Activated CD8-positive, alpha-beta memory T cell treated with anti-CD3 and anti-CD28 coated beads, Interleukin-2, amount 10 ng/mL, durations not matched to agents 7 days and 5 days (primary cell): ENCODE data around the gene USP51. TPM values are rescaled to one million over a fixed set of nuclear protein-coding genes. Genes with fewer than 3 reads are reported as not detected.
"Not testable (repeated sequence)": the region's sequence is repeated elsewhere in the genome, so short reads cannot be mapped to it uniquely, and the experiment has no call there.

ENCODE experiments used
- ATAC-seq: fragments of 150-1000 bp; cut with Tn5 transposase; one replicate; pipeline ENCODE4 v1.10.0; 2021; ENCODE audit warnings: moderate library complexity
- CTCF ChIA-PET: fragments of 350-600 bp; sonication (Branson Sonifier 250); formaldehyde crosslinking; loops from one replicate; lab custom pipeline; 2021; ENCODE audit warnings: antibody characterized with exemption; lab: Charles Lee
- DNase-seq: peaks from one replicate; pipeline ENCODE4 v3.0.0-alpha.2; 2020
- H3K27ac Mint-ChIP-seq: one replicate; pipeline ENCODE4 v1.8.0; 2021; ENCODE audit warnings: mild to moderate bottlenecking, mixed read lengths
- H3K27me3 Mint-ChIP-seq: one replicate; pipeline ENCODE4 v1.8.0; 2021; ENCODE audit warnings: mixed read lengths
- H3K36me3 Mint-ChIP-seq: one replicate; pipeline ENCODE4 v1.8.0; 2021; ENCODE audit warnings: mild to moderate bottlenecking, mixed read lengths
- H3K4me1 Mint-ChIP-seq: one replicate; pipeline ENCODE4 v1.8.0; 2021; ENCODE audit warnings: mixed read lengths
- H3K4me3 Mint-ChIP-seq: one replicate; pipeline ENCODE4 v1.8.0; 2021; ENCODE audit warnings: mild to moderate bottlenecking, moderate library complexity, mixed read lengths
- H3K9me3 Mint-ChIP-seq: one replicate; pipeline ENCODE4 v1.8.0; 2022; ENCODE audit warnings: low read depth, mixed read lengths
- total RNA-seq, 2 experiments: library from RNA; stranded (reverse); gene quantifications; one replicate each; pipeline ENCODE4 v1.2.3, GENCODE V29; 2021

The USP51 gene
- total RNA-seq, 2 experiments from 2014 or later = 0.82 to 0.88 TPM

DNA sequence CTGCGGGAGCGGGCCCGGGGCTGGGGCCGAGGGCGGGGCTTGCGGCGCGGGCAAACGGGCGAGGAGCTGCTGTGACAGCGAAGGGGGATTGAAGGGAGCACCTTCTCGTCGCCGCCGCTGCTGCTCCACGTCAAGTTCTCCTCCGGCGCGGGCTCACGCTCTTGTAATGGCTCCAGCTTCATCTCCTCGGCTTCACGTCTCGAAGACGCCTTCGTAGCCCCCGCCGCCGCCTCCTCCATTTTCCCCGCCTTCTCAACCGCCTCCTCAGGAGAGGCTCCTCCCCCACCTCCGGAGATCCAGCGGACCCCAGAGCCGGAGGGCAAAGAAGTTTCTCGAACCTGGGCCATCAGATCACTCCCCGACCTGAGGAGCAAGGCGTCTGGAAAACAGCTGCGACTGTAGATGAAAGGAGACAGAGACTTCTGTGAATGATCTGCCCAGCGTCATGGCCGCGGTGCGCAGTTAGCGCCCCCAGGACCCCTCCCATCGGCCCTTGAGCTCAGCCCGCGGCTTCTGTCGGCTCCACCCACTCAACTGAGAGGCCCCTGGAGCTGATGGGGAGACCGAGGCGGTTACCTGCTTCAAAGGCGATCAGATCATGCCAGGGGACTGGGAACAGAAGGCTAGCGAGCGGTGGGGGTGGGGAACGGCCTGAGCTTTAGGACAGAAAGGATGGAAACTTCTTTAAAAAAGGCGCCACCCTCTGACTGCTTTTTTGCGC is 895 bp downstream of the USP51 start:
- ATAC-seq = peak; percentile 79
- H3K4me1 Mint-ChIP-seq = peaks cover 5% of the 10 kb centered on the region

GRCh38 chrX:55488006-55488592 is 1.5 kb downstream of the USP51 start:
- CTCF ChIA-PET = interaction anchor here (0.9 to 1.6 kb wide), 3 partner anchors 36 to 420 kb away, joined by 3 to 7 read pairs (median 6); partner anchors contain the start of genes MAGEH1 and RRAGB
- H3K9me3 Mint-ChIP-seq = no peaks in the 10 kb centered on the region
- no peak for ATAC-seq
- H3K27me3 Mint-ChIP-seq = no peaks in the 10 kb centered on the region
- peak overlapping the region; percentile 93 for H3K27ac Mint-ChIP-seq
- H3K4me1 Mint-ChIP-seq = peaks cover 5% of the 10 kb centered on the region
- no peak for DNase-seq
- no peaks in the 10 kb centered on the region for H3K36me3 Mint-ChIP-seq
- H3K4me3 Mint-ChIP-seq = peak overlapping the region; percentile 62

More for the DNA sequence above, 895 bp downstream of the USP51 start:
- no peaks in the 10 kb centered on the region for H3K27me3 Mint-ChIP-seq
- DNase-seq = peak; percentile 75
- CTCF ChIA-PET = interaction anchor here (0.7 to 1.6 kb wide), 5 partner anchors 37 to 760 kb away, joined by 3 to 7 read pairs (median 3); partner anchors contain the start of genes MAGEH1 and RRAGB
- no peaks in the 10 kb centered on the region for H3K9me3 Mint-ChIP-seq
- peak overlapping the region; percentile 93 for H3K27ac Mint-ChIP-seq
- no peaks in the 10 kb centered on the region for H3K36me3 Mint-ChIP-seq
- H3K4me3 Mint-ChIP-seq = peak overlapping the region; percentile 85

- H3K4me3 Mint-ChIP-seq = no peak overlapping the region
- CTCF ChIA-PET = no interaction called here
Observed at GRCh38 chrX:55487143-55487542, 2.5 kb downstream of the USP51 start.

DNA sequence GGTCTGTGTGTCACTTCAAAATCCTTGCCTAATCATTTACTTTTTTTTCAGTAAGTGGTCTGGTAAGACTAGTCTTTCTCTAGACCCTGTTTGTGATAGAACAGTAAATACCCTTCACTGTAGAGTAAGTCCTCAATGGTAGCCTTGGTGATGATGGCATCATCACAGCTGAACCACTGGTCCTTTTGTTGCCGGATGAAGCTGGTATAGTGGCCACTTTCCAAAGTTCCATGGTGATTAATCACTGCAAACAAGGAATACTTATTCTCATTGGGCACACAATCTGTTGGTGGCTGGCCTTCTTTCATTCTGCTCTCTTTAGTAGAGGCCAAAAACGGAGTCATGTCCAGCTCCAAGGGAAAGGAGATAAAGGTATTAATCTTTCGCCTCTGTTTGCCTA is 2.9 kb downstream of the USP51 start:
- H3K4me1 Mint-ChIP-seq = peaks cover 2% of the 10 kb centered on the region
- DNase-seq (no peak), ATAC-seq (no peak)
- CTCF ChIA-PET = no interaction called here
- H3K27ac Mint-ChIP-seq = no peak overlapping the region
- H3K4me3 Mint-ChIP-seq = no peak overlapping the region
- no peaks in the 10 kb centered on the region for H3K9me3 Mint-ChIP-seq
- no peaks in the 10 kb centered on the region for H3K36me3 Mint-ChIP-seq
- no peaks in the 10 kb centered on the region for H3K27me3 Mint-ChIP-seq

More at GRCh38 chrX:55487143-55487542, 2.5 kb downstream of the USP51 start:
- no peak overlapping the region for H3K27ac Mint-ChIP-seq
- no peaks in the 10 kb centered on the region for H3K36me3 Mint-ChIP-seq
- DNase-seq = no peak
- H3K27me3 Mint-ChIP-seq = no peaks in the 10 kb centered on the region
- peaks cover 3% of the 10 kb centered on the region for H3K4me1 Mint-ChIP-seq
- ATAC-seq = no peak
- no peaks in the 10 kb centered on the region for H3K9me3 Mint-ChIP-seq

GRCh38 chrX:55484948-55485347 is 4.7 kb downstream of the USP51 start:
- peak overlapping the region; percentile 37 for H3K27ac Mint-ChIP-seq
- CTCF ChIA-PET = no interaction called here
- H3K27me3 Mint-ChIP-seq = no peaks in the 10 kb centered on the region
- DNase-seq (no peak), ATAC-seq (no peak)
- peaks cover 2% of the 10 kb centered on the region for H3K4me1 Mint-ChIP-seq
- H3K9me3 Mint-ChIP-seq = no peaks in the 10 kb centered on the region
- no peaks in the 10 kb centered on the region for H3K36me3 Mint-ChIP-seq
- H3K4me3 Mint-ChIP-seq = no peak overlapping the region

- Mint-ChIP-seq H3K4me1 (no peaks in the 10 kb centered on the region), H3K9me3 (no peaks in the 10 kb centered on the region), H3K27me3 (no peaks in the 10 kb centered on the region), H3K4me3 (no peak overlapping the region), H3K36me3 (no peaks in the 10 kb centered on the region), H3K27ac (no peak overlapping the region)
- ATAC-seq (no peak), DNase-seq (no peak)
- CTCF ChIA-PET = no interaction called here
Observed at GRCh38 chrX:55480390-55481062, 9.1 kb downstream of the USP51 start.

- H3K9me3 Mint-ChIP-seq, CTCF ChIA-PET, ATAC-seq, DNase-seq, H3K4me1 Mint-ChIP-seq, H3K36me3 Mint-ChIP-seq, H3K4me3 Mint-ChIP-seq, H3K27ac Mint-ChIP-seq, H3K27me3 Mint-ChIP-seq: not testable (repeated sequence)
Observed at GRCh38 chrX:55479956-55480355, 9.7 kb downstream of the USP51 start.

DNA sequence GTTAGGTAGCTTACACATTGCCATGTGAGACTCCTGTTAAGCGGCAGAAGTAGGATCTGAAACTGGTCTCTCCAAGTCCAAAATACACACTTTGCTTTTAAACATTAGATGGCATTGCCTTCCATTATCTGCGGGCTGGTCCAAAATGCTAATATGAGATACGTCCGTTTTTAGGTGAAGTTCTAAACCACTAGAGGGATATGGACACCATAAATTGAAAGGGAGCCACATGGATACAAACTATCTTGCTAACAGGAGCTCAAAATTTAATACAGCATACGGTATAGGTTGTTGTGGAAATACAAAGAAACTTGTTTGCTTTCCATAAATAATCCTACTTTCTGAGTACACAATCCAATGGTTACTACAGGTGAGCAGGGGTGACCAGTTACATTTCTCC is 23.9 kb downstream of the USP51 start:
- ATAC-seq, H3K36me3 Mint-ChIP-seq, DNase-seq, H3K27me3 Mint-ChIP-seq, H3K27ac Mint-ChIP-seq, H3K4me3 Mint-ChIP-seq, CTCF ChIA-PET, H3K4me1 Mint-ChIP-seq, H3K9me3 Mint-ChIP-seq: not testable (repeated sequence)

GRCh38 chrX:55465108-55465507 is 24.5 kb downstream of the USP51 start:
- H3K4me3 Mint-ChIP-seq, DNase-seq, ATAC-seq, H3K27me3 Mint-ChIP-seq, H3K4me1 Mint-ChIP-seq, H3K27ac Mint-ChIP-seq, CTCF ChIA-PET, H3K9me3 Mint-ChIP-seq, H3K36me3 Mint-ChIP-seq: not testable (repeated sequence)

- DNase-seq, ATAC-seq, H3K4me1 Mint-ChIP-seq, H3K4me3 Mint-ChIP-seq, H3K36me3 Mint-ChIP-seq, H3K27ac Mint-ChIP-seq, H3K27me3 Mint-ChIP-seq, H3K9me3 Mint-ChIP-seq, CTCF ChIA-PET: not testable (repeated sequence)
Observed at GRCh38 chrX:55464050-55464449, 25.6 kb downstream of the USP51 start.

DNA sequence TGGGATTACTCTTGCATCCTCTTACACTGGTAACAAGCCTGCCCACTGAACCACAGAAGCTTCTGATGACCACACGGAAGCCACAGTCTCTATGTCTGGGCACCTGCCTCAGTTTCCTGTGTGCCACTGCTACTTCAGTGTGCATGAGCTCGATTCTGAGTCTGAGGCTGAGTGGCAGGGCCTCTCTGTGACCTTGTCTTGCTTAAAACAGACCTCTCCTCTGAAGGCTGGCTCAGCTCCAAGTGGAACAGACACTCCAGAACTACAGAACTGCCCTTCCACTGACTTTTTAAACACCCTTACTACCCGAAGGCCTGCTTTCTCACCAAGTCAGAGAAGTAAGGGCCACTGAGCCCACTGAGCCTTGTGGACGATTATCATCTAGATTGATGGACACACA is 29.7 kb downstream of the USP51 start:
- H3K4me1 Mint-ChIP-seq, H3K9me3 Mint-ChIP-seq, CTCF ChIA-PET, H3K27me3 Mint-ChIP-seq, H3K4me3 Mint-ChIP-seq, DNase-seq, H3K27ac Mint-ChIP-seq, H3K36me3 Mint-ChIP-seq: not testable (repeated sequence)
- peak; percentile 42 for ATAC-seq

DNA sequence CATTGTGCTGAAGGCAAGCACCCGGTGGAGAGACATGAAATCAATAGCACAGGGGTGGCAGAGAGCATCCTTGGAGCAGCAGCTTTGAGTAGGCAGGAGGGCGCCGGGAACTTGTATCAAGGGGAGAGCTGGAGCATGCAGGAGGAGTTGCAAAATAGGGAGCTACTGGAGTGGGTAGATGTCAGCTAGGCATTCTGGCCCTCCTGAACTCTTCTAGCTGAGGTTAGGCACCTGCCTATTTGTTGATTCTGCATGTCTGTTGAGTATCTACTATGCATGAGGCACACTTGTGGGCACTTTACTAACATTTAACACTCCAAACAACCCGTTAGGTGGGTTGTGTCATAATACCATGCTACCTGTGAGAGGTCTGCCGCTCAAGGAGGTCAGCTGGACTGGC is 30.2 kb downstream of the USP51 start:
- H3K9me3 Mint-ChIP-seq, DNase-seq, H3K36me3 Mint-ChIP-seq, H3K27ac Mint-ChIP-seq, H3K4me3 Mint-ChIP-seq, H3K4me1 Mint-ChIP-seq, ATAC-seq, H3K27me3 Mint-ChIP-seq, CTCF ChIA-PET: not testable (repeated sequence)

GRCh38 chrX:55455708-55456107 is 33.9 kb downstream of the USP51 start:
- ATAC-seq, H3K9me3 Mint-ChIP-seq, DNase-seq, H3K36me3 Mint-ChIP-seq, H3K27me3 Mint-ChIP-seq, H3K27ac Mint-ChIP-seq, CTCF ChIA-PET, H3K4me3 Mint-ChIP-seq: not testable (repeated sequence)
- H3K4me1 Mint-ChIP-seq = peaks cover 12% of the 10 kb centered on the region

DNA sequence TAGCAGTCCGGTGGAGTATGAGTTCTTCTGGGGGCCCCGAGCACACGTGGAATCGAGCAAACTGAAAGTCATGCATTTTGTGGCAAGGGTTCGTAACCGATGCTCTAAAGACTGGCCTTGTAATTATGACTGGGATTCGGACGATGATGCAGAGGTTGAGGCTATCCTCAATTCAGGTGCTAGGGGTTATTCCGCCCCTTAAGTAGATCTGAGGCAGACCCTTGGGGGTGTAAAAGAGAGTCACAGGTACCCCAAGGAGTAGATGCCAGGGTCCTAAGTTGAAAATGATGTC is 36.9 kb downstream of the USP51 start:
- CTCF ChIA-PET = no interaction called here
- Mint-ChIP-seq H3K9me3 (no peaks in the 10 kb centered on the region), H3K27ac (peak overlapping the region; percentile 91), H3K4me1 (peaks cover 12% of the 10 kb centered on the region), H3K4me3 (peak overlapping the region; percentile 92), H3K36me3 (no peaks in the 10 kb centered on the region), H3K27me3 (no peaks in the 10 kb centered on the region)
- DNase-seq (no peak), ATAC-seq (no peak)
